Suppressor macrophage treated with lipopolysaccharide for 4 hours (primary cell): ENCODE results near the gene COA7.
"Not testable (repeated sequence)": the region's sequence is repeated elsewhere in the genome, so short reads cannot be mapped to it uniquely, and the experiment has no call there.

Experiments used
- DNase-seq: peaks from one replicate; pipeline ENCODE4 v3.0.0-alpha.2; 2020

COA7 gene

GRCh38 chr1:52697795-52698674 is at the start of gene COA7:
COA7 (minus strand) TSS chr1:52698347; CDS start chr1:52698326, 21 bp downstream.
- DNase-seq: peak; percentile 88

GRCh38 chr1:52747450-52747849 is 49.3 kb upstream of the COA7 start:
- DNase-seq: no peak

DNA sequence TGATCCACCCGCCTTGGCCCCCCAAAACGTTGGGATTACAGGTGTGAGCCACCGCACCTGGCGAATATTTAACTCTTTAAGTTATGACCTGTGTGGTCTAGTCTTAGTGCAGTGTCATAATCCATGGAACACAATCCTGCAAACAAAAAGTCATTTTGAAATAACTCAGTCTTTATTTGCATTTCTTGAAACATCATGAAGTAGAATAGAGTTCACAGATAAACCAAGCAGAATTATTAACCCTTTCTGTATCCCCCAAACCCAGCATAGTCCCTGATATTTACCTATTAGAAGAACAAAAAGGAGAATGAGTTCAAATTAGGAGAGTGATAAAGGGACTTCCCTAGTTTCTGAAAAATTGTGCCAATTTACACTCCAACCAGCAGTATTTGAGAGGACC is 48.0 kb upstream of the COA7 start:
- DNase-seq: no peak

GRCh38 chr1:52741259-52741658 is 43.1 kb upstream of the COA7 start:
- DNase-seq: no peak

GRCh38 chr1:52739699-52740467 is 41.7 kb upstream of the COA7 start:
- DNase-seq: no peak

DNA sequence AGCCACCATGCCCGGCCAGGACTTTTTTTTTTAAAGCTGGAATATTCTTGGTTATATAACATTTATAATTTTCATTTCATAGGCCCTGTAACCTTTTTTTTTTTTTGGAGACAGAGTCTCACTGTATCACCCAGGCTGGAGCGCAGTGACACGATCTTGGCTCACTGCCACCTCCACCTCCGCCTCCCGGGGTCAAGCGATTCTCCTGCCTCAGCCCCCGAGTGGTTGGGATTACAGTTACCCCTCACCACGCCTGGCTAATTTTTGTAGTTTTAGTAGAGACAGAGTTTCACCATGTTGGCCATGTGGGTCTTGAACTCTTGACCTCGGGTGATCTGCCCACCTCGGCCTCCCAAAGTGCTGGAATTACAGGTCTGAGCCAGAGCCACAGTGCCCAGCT is 40.7 kb upstream of the COA7 start:
- no peak for DNase-seq

DNA sequence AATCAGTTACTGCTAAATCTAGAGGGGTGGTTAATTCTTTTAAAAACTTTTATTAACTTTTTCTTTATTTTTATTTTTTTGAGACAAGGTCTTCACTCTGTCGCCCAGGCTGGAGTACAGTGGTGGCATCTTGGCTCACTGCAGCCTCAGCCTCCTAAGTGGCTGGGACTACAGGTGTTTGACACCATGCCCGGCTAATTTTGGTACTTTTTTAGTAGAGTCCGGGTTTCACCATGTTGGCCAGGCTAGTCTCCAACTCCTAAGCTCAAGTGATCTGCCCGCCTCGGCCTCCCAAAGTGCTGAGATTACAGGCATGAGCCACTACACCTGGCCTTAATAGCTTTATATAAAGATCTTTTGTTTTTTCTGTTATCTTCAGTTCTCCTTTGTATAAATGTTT is 40.0 kb upstream of the COA7 start:
- no peak for DNase-seq

- not testable (repeated sequence) for DNase-seq
Observed at GRCh38 chr1:52735371-52735770, 37.2 kb upstream of the COA7 start.

DNA sequence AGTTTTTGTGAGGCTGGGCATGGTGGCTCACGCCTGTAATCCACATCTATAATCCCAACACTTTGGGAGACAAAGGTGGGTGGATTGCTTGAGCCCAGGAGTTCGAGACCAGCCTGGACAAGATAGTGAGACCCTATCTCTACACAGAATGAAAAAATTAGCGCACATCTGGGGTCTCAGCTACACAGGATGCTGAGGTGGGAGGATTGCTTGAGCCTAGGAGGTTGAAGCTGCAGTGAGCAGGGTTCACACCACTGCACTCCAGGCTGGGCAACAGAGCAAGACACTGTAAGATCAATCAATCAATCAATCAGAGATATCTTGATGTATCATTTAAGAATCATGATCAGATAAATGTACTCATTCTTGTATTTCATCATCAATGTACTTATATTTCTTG is 35.2 kb upstream of the COA7 start:
- no peak for DNase-seq

GRCh38 chr1:52727956-52728656 is 30.0 kb upstream of the COA7 start:
- no peak for DNase-seq

- DNase-seq: peak; percentile 28
Observed at GRCh38 chr1:52727114-52727586, 29.0 kb upstream of the COA7 start.

DNA sequence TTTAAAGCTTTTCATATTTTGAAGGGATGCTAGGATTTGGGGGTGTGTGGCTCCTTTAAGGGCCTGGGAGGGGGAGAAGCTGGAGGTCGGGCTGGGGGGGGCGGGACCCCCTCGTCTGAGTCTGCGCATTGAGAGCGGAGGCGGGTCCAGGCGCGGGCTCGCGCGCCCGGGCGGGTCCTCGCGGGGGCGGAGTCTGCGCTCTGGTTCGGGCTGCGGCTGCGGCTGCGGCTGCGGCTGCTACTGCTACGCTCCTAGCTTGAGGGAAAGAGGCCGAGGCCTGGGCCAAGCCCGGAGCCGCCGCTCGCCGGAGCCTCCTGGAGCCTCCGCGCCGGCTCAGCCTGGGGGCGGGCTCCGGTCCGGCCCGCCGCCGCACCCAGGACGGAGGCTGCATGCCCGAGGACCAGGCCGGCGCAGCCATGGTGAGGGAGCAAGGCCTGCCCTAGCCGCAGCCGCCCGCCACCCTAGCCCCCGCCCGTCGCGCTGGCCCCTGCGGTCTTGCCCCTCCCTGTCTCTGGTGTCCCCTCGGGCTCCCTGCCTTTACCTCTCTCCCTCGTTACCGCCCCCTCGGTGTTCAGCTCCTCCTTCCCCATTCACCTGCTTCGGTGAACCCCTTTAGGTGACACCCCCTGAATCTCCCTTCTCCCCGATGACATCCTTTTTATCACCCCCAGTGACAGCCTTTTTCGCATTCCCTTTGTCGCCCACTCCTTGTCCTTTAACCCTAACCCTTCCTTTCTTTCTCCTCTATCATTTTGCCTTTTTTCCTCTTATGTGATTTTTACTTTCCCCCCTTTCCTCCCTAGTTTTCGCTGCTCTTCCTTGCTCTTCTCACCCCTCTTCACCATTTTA is 28.3 kb upstream of the COA7 start, which contains the start of gene ZYG11B:
Gene ZYG11B, plus strand, starts transcription at position 189 of the 849 bp plus-strand sequence. Its CDS starts 201 bp downstream, at position 390.
- DNase-seq: peak; percentile 96

GRCh38 chr1:52725903-52726264 is 27.7 kb upstream of the COA7 start:
- DNase-seq: no peak

GRCh38 chr1:52723260-52723659 is 25.1 kb upstream of the COA7 start:
- DNase-seq: no peak

- not testable (repeated sequence) for DNase-seq
Observed at GRCh38 chr1:52715296-52715695, 17.1 kb upstream of the COA7 start.

DNA sequence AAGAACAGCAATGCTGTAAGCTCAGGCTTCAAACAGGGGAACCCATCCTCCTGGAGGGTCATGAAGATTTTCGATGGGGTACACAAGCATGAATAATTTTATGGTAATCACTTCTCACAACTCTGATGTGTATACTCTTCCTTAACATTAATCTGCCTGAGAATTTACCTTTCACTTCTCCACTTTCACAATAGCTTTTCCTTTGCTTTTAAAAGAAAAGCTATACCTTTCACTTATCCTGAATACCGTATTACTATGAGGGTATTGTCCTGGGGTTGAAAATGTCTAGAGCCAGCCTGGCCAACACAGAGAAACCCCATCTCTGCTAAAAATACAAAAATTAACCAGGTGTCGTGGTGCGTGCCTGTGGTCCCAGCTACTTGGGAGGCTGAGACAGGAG is 15.4 kb upstream of the COA7 start:
- DNase-seq: no peak

DNA sequence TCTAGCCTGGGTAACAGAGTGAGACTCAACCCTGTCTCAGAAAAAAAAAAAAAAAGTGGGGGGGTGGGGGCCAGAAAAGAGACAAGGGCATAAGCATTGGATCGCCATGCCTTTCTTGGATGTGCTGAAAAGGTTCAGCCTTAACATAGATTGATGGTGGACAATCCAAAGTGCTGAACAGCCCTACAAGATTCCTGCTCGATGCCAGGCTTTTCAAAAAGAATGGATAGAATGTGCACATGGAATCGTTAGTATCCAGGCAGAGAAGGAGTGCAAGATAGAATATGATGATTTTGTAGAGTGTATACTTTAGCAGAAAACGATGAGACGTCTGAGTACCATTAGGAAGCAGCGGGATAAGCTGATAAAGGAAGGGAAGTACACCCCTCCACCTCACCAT is 10.9 kb upstream of the COA7 start:
- no peak for DNase-seq

DNA sequence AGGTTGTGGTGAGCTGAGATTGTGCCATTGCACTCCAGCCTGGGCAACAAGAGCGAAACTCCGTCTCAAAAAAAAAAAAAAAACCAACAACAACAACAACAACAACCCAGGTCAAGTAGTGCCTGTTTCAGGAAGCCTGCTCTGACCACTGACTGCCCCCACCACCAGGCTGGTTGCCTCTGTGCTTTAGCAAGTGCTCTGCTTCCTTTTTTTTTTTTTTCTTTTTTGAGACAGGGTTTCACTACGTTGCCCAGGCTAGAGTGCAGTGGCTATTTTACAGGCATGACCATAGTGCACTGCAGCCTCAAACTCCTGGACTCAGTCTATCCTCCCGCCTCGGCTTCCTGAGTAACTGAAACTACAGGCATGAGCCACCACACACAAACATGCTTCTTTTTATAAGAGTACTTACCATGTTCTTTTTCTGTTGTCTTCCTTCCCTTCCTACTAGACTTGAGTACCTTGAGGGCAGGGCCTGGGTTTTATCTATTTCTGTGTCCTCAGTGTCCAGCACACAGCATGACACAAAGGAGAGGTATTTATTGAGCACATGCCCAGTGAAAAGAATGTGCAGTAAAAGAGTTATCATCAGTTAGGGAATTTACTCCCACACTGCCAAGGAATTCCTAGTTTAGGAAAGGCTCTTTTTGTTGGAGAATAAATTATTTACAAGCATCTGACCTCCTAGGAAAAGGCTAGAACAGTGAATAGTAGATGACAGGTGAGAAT is 9.9 kb upstream of the COA7 start:
- peak; percentile 51 for DNase-seq

DNA sequence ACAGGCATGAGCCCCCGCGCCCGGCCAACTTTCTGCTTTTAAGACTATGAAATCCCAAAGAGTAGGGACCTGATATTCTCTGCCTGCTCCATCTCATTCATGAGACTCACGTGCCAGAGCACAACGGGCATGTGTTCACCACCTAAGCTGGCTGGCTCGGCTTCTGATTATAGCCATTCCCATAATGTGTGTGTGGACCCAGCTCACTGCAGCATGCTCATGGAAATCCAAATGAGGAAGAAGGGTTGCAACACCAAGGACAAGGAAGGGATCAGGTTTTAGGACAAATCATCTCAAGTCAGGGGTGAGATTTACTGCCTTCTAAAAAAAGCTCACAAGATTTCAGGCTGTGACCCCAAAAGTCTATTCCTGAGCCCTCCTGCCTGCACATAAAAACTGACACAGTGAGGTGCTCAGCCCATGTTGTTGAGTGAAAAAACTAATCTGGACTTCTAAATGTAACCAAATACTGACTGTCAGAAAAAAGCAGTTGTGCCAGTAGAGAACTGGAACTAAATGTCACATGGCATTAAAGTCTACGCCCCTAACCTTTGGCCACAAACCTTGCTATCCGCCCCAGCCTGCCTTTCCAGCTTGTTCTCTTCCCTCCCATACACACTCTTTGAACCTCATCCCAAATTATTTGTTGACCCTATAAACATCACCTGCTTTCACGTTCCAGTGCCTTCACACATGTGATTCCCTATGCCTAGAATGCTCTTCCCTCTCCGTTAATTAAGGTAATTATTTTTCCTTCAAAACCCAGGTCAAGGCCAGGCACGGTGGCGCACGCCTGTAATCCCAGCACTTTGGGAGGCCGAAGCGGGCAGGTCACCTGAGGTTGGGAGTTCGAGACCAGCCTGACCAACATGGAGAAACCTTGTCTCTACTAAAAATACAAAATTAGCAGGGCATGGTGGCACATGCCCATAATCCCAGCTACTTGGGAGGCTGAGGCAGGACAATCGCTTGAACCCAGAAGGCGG is 9.1 kb upstream of the COA7 start:
- DNase-seq: peak; percentile 52

- no peak for DNase-seq
Observed at GRCh38 chr1:52706136-52706670, 8.1 kb upstream of the COA7 start.
